Loucy (cell line): ENCODE data around the gene KRT13.

Experiments used
- H2AFZ ChIP-seq: fragments of 200-600 bp; sonication (generic); 2 replicates; pipeline ENCODE4 v1.6.0; 2016; ENCODE audit warnings: antibody characterized with exemption, mild to moderate bottlenecking, low read length, moderate library complexity
- H3F3A ChIP-seq: fragments of 200-600 bp; 2 replicates; pipeline ENCODE4 v1.6.0; 2016; ENCODE audit warnings: antibody characterized with exemption, low read depth, mild to moderate bottlenecking
- H3K27me3 ChIP-seq: fragments of 200-600 bp; sonication (generic); 2 replicates; pipeline ENCODE4 v1.6.1; 2014; ENCODE audit warnings: low read length, mild to moderate bottlenecking; ENCODE audit not compliant: insufficient read depth, poor library complexity, severe bottlenecking
- H3K36me3 ChIP-seq: fragments of 200-600 bp; sonication (generic); 2 replicates; pipeline ENCODE4 v1.6.1; 2016; ENCODE audit warnings: low read length; ENCODE audit not compliant: insufficient read depth
- H3K4me1 ChIP-seq: fragments of 200-600 bp; sonication (generic); 2 replicates; pipeline ENCODE4 v1.5.1; 2014; ENCODE audit warnings: low read length, mild to moderate bottlenecking; ENCODE audit not compliant: insufficient read depth, poor library complexity, severe bottlenecking
- H3K4me2 ChIP-seq: fragments of 200-600 bp; sonication (generic); 2 replicates; pipeline ENCODE4 v1.6.0; 2014; ENCODE audit warnings: antibody characterized with exemption, low read length, low read depth, mild to moderate bottlenecking; ENCODE audit not compliant: poor library complexity, severe bottlenecking
- H3K4me3 ChIP-seq: fragments of 200-600 bp; sonication (generic); 2 replicates; pipeline ENCODE4 v1.5.1; 2014; ENCODE audit warnings: low read length, mild to moderate bottlenecking, mixed read lengths; ENCODE audit not compliant: poor library complexity, severe bottlenecking
- H3K79me2 ChIP-seq: fragments of 200-600 bp; sonication (generic); 2 replicates; pipeline ENCODE4 v1.6.1; 2014; ENCODE audit warnings: low read length; ENCODE audit not compliant: insufficient read depth
- H3K9ac ChIP-seq: fragments of 200-600 bp; sonication (generic); 2 replicates; pipeline ENCODE4 v1.6.0; 2014; ENCODE audit warnings: mild to moderate bottlenecking, low read depth, low read length, moderate library complexity; ENCODE audit not compliant: poor library complexity, severe bottlenecking
- H3K9me2 ChIP-seq: fragments of 200-600 bp; sonication (generic); replicated peaks from 2 replicates; pipeline ENCODE4 v1.6.1; 2016; ENCODE audit warnings: low read depth, low read length, mixed read lengths
- H3K9me3 ChIP-seq: fragments of 200-600 bp; sonication (generic); 2 replicates; pipeline ENCODE4 v1.6.1; 2014; ENCODE audit warnings: mild to moderate bottlenecking, antibody characterized with exemption, low read length, low read depth; ENCODE audit not compliant: insufficient read depth
- H4K20me1 ChIP-seq: fragments of 200-600 bp; sonication (generic); 2 replicates; pipeline ENCODE4 v1.6.0; 2014; ENCODE audit warnings: antibody characterized with exemption, low read length, mild to moderate bottlenecking; ENCODE audit not compliant: insufficient read depth, poor library complexity, severe bottlenecking
- CTCF ChIP-seq: fragments of 200-600 bp; sonication (generic); conservative IDR thresholded peaks from 2 replicates; pipeline ENCODE4 v1.5.1; 2014; ENCODE audit warnings: mild to moderate bottlenecking, antibody characterized with exemption, low read length
- EZH2phosphoT487 ChIP-seq: fragments of 200-600 bp; IDR thresholded peaks from 2 replicates; pipeline ENCODE4 v1.6.1; 2018; ENCODE audit warnings: antibody characterized with exemption, mild to moderate bottlenecking, moderate library complexity, borderline replicate concordance

Gene KRT13

GRCh38 chr17:41539979-41540701, 34.7 kb upstream of the KRT13 start:
- no peak overlapping the region for H3K4me3 ChIP-seq
- no peak overlapping the region for H3K4me2 ChIP-seq
- H3K9ac ChIP-seq = no peak overlapping the region
- H2AFZ ChIP-seq = no peak overlapping the region
- H4K20me1 ChIP-seq = no peaks in the 10 kb centered on the region
- H3F3A ChIP-seq = no peaks in the 10 kb centered on the region
- H3K27me3 ChIP-seq = no peaks in the 10 kb centered on the region
- no peaks in the 10 kb centered on the region for H3K9me2 ChIP-seq
- H3K79me2 ChIP-seq = no peaks in the 10 kb centered on the region
- no peaks in the 10 kb centered on the region for H3K9me3 ChIP-seq
- TF ChIP-seq CTCF (no peak), EZH2phosphoT487 (no peak)
- no peaks in the 10 kb centered on the region for H3K36me3 ChIP-seq
- no peaks in the 10 kb centered on the region for H3K4me1 ChIP-seq

GRCh38 chr17:41539071-41539492, 33.7 kb upstream of the KRT13 start:
- Histone ChIP-seq H4K20me1 (no peaks in the 10 kb centered on the region), H3K27me3 (no peaks in the 10 kb centered on the region), H3K9me2 (no peaks in the 10 kb centered on the region), H2AFZ (no peak overlapping the region), H3K4me1 (no peaks in the 10 kb centered on the region), H3K79me2 (no peaks in the 10 kb centered on the region), H3K4me2 (no peak overlapping the region), H3K4me3 (no peak overlapping the region), H3F3A (no peaks in the 10 kb centered on the region), H3K9me3 (no peaks in the 10 kb centered on the region), H3K9ac (no peak overlapping the region), H3K36me3 (no peaks in the 10 kb centered on the region)
- TF ChIP-seq EZH2phosphoT487 (no peak), CTCF (no peak)

DNA sequence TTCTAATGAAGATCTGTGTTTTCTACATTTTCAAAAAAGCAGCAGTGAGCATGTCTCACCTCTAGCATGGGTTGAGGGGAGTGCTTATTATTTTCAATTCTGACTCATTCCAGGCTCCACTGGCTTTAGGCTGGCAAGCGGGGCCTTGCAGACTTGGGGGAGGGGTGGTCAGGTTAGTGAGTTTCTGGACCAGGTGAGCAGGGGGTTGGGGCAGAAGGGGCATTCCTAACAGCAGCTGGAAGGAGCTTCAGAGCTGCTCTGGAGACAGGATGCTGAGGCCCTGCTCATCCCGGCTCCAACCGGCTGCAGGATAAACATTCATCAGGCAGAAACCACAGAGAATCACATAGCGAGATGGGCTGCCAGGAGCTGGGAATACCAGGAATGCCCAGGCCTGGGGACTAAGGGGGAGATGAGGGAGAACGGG, 33.2 kb upstream of the KRT13 start:
- no peaks in the 10 kb centered on the region for H3K9me2 ChIP-seq
- no peaks in the 10 kb centered on the region for H3K4me1 ChIP-seq
- no peak overlapping the region for H2AFZ ChIP-seq
- H3K4me3 ChIP-seq = no peak overlapping the region
- TF ChIP-seq EZH2phosphoT487 (no peak), CTCF (no peak)
- no peaks in the 10 kb centered on the region for H4K20me1 ChIP-seq
- H3K9ac ChIP-seq = no peak overlapping the region
- H3K79me2 ChIP-seq = no peaks in the 10 kb centered on the region
- no peaks in the 10 kb centered on the region for H3K9me3 ChIP-seq
- H3K27me3 ChIP-seq = no peaks in the 10 kb centered on the region
- no peak overlapping the region for H3K4me2 ChIP-seq
- H3K36me3 ChIP-seq = no peaks in the 10 kb centered on the region
- no peaks in the 10 kb centered on the region for H3F3A ChIP-seq
